ENCODE results near the gene B3GALT6.

DNA sequence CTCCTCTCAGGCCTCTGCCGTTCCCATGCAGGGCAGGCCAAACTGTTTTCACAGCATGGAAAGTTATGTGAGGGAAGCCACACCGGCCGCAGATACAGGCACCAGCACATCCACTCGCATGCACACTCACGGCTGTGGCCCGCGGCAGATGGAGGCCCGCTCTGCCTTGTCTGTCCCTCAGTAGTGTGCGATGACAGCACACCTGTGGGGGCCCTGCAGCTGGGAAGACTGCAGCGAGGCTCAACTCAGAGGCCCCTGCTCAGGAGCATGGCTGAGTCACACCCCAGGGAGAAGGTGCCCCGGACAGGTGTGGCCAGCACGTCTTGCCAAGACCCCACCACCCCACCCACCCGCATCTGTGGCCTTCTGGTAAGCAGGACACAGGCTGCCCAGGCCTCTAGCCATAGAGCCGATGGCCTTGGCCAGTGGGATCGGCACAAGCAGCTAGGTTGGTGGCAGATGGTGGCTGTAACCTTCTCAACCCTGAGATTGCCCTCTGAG lies 42.9 kb downstream of the B3GALT6 start:
- TF ChIP-seq, protein P1, sequence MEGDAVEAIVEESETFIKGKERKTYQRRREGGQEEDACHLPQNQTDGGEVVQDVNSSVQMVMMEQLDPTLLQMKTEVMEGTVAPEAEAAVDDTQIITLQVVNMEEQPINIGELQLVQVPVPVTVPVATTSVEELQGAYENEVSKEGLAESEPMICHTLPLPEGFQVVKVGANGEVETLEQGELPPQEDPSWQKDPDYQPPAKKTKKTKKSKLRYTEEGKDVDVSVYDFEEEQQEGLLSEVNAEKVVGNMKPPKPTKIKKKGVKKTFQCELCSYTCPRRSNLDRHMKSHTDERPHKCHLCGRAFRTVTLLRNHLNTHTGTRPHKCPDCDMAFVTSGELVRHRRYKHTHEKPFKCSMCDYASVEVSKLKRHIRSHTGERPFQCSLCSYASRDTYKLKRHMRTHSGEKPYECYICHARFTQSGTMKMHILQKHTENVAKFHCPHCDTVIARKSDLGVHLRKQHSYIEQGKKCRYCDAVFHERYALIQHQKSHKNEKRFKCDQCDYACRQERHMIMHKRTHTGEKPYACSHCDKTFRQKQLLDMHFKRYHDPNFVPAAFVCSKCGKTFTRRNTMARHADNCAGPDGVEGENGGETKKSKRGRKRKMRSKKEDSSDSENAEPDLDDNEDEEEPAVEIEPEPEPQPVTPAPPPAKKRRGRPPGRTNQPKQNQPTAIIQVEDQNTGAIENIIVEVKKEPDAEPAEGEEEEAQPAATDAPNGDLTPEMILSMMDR (IDR thresholded peaks at IDR 0.05): no peak
- TF ChIP-seq SIN3A (IDR thresholded peaks at IDR 0.05; ENCODE audit: borderline replicate concordance, insufficient read depth, low read depth, low read length) (no peak), POLR2AphosphoS5 (IDR thresholded peaks at IDR 0.05; ENCODE audit: low read depth, low read length) (no peak)
- TF ChIP-seq, protein P2, sequence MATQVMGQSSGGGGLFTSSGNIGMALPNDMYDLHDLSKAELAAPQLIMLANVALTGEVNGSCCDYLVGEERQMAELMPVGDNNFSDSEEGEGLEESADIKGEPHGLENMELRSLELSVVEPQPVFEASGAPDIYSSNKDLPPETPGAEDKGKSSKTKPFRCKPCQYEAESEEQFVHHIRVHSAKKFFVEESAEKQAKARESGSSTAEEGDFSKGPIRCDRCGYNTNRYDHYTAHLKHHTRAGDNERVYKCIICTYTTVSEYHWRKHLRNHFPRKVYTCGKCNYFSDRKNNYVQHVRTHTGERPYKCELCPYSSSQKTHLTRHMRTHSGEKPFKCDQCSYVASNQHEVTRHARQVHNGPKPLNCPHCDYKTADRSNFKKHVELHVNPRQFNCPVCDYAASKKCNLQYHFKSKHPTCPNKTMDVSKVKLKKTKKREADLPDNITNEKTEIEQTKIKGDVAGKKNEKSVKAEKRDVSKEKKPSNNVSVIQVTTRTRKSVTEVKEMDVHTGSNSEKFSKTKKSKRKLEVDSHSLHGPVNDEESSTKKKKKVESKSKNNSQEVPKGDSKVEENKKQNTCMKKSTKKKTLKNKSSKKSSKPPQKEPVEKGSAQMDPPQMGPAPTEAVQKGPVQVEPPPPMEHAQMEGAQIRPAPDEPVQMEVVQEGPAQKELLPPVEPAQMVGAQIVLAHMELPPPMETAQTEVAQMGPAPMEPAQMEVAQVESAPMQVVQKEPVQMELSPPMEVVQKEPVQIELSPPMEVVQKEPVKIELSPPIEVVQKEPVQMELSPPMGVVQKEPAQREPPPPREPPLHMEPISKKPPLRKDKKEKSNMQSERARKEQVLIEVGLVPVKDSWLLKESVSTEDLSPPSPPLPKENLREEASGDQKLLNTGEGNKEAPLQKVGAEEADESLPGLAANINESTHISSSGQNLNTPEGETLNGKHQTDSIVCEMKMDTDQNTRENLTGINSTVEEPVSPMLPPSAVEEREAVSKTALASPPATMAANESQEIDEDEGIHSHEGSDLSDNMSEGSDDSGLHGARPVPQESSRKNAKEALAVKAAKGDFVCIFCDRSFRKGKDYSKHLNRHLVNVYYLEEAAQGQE (IDR thresholded peaks at IDR 0.05; ENCODE audit: insufficient read depth in 1 of 2, low read depth in 2 of 2, low read length in 1 of 2): no peak

Measured in Panc1 (cell line).